Uterine smooth muscle cell (primary cell): ENCODE results near the gene TMEM140. TPM values are rescaled to one million over a fixed set of nuclear protein-coding genes. Genes with fewer than 3 reads are reported as not detected.

ENCODE experiments used
- total RNA-seq: library from RNA; depleted of rRNA; stranded (reverse); fragments of >200 nt; gene quantifications from 2 replicates; pipeline ENCODE4 v1.2.3, GENCODE V29; 2014

The TMEM140 gene
- 6.2 and 11.1 TPM in 2 replicates for total RNA-seq

DNA sequence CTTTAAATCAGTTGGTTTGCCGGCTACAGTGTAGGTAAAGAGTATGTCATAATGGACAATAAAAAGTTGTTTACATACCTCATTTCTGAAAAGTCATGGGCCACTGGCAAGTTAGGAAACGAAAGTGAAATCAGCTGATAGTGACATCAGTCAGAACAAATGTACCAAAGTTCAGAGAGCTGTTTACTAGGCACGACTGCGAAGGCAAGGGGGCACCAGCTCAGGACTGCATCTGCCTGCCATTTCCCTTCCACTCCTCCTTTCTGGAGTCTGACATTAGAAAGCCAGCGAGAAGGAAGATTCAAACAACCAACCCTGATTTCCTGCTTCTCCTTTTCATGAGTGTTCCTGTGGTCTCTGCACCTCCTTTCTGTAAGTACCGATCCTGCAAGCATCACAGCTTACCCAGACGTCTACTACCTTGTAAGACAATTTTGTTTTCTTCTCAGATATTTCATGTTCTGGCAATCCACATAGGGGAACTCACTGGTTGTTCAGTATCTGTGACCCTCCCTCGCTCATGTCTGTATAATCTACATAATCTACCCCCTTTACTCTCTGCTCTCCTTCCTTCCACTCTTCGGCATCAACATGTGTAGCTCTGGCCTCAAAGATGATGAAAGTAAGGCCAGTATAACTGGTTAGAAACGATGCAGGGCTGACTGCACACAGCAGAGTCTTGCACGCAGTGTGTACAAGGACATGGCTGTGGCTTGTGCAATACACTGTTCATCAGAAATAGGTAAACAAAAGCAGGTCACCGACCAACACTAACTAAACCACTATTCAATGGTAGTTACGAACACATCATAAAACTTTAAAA is at the start of gene TMEM140:
Gene TMEM140, plus strand, starts transcription at position 174 of the 823 bp plus-strand sequence. CDS start 16,370 bp downstream, outside the sequence.

DNA sequence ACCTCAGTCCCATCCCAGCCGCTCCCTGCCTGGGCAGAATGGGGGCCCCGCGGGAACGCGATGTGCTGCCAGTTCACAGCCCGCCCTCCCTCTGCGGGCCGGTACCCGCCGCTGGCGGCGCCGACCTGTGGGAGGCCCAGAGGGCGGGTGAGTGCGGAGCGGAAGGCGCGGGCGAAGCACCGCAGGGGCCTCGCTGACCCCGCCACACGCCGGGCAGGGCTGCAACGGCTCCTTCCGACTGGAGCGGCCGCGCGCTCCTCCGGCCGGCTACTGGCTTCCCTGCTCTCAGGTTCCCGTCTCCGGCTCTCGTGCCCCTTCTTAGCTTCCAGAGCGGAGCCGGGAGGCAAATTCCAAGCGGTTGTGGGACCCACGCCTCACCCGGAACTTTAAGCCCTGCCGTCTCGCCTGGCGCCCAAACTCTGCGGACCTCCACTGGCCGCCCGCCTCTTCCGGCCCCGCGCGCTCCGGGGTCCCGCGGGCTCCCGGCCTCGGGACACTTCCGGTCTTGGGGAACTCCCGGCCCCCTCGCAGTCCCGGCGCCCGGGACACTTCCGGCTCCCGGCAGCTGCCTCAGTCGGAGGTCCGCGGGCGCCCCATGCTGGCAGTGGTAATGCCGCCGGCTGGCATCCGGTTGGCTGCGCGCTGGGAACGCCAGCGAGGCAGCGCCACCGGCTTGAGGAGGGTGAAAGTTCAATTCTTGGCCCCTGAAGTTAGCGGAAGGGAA is 22.6 kb downstream of the TMEM140 start, which contains the start of gene CYREN:
Gene CYREN, minus strand, starts transcription at position 434 of the 724 bp plus-strand sequence. CDS start 1,785 bp downstream, outside the sequence.

DNA sequence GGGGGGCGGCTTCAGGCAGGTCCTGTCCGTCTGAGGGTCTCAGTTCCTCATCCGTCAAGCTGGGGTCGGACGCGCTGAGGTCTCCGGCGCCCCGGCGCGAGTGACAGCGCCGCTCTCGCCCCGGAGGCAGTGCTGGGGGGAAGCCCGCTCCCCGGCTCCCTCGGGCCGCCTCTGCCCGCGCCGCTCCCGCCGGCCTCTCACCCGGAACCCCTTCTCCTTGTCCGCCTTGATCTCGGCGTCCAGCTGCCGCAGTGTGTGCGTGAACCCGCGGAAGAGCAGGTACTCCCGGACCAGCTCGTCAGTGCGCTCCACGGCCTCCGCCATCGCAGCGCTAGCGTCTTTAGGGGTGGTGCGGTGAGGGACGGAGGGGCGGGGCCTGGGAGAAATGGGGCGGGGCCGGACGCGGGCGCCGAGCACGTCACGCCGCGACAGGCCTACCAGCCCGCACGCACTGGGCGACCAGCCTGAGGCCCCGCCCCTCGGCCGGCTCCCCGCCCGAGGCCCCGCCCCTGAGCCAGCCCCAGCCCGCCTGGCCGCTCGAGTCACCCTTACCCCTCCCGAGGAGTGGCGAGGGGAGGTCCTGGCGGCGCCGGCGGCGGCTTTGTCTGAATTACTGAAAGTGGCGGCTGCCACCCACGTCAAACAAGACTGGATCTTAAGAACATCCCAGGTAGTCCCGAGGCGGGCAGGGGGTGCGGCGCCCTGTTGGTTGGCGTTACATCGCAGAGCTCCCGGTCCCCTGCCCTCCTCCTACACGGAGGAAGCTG is 63.5 kb downstream of the TMEM140 start, which contains the start of gene WDR91:
Gene WDR91, minus strand, starts transcription at position 348 of the 767 bp plus-strand sequence. Its CDS starts 24 bp downstream, at position 324.

Other genes with a start within 250 kb of the TMEM140 start
- 0.89 and 1.00 TPM in 2 replicates for gene AGBL3, start 161.6 kb upstream of the TMEM140 start, total RNA-seq
- 35.4 and 44.6 TPM in 2 replicates for gene CYREN, start 22.6 kb downstream of the TMEM140 start, total RNA-seq
- 6.8 and 6.9 TPM in 2 replicates for gene WDR91, start 63.5 kb downstream of the TMEM140 start, total RNA-seq
- gene STRA8, start 85.8 kb downstream of the TMEM140 start, total RNA-seq = not detected in 2 replicates